NCI-H128 (cell line): ENCODE results near the gene FANCE.

Experiments
- DNase-seq: peaks from one replicate; lab custom pipeline; 2025; ENCODE audit not compliant: unreplicated experiment; lab: John Stamatoyannopoulos, UW

FANCE gene

DNA sequence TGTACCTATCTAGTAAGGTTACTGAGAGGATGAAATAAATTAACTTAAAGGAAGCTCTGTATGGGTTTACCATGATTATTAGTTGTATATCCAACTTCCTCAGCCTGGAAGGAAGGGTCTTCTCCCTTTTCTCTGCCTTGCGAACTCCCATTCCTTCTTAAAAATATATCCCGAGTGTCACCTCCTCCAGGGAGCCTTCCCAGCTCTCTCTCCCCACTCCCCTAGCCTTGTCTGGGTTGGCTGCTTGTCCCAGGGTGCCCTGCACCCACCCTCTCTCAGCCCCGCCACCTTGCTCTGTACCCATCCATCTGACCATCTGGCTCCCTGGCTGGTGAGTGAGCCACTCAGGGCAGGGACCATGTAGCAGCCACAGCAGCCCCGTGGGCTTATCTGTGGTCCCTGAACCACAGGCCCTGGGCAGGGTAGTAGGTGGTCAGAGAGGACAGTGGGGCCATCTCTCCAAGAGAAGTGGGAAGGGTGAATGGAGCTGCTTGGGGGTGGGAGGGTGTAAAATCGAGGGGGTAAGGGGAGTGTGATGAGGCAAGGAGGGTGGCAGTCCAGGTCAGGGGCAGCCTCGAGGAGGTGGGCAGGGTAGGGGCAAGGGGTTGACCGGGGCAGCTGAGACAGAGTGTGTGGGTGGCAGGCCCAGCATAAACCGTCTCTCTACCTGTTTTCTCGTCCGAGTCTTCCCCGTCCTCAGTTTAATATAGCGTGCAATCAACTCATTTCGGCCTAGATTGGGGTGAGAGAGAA is 31.9 kb downstream of the FANCE start:
- DNase-seq = no peak

DNA sequence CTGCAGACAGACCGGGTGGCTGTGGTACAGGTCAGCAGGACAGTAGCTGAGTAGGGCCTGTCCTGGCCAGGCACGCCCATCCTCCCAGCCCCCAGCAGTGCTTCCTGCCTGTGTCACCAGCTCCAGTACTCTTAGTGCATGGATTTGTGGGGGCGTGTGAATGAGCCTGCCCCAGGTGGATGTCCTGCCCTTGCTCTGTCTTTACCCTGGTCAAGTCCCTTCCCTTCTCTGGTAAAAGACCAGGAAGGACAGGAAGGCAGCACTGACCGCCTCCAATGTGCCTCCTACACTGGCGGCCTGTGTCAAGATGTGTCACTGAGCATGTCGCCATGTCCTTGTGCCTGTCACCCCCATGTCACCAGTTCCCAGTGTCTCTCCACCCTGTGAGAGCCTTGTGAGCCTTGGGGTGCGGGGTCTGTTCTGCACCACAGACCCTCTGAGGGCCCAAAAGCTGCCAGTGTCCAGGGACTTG is 32.8 kb downstream of the FANCE start:
- no peak for DNase-seq

DNA sequence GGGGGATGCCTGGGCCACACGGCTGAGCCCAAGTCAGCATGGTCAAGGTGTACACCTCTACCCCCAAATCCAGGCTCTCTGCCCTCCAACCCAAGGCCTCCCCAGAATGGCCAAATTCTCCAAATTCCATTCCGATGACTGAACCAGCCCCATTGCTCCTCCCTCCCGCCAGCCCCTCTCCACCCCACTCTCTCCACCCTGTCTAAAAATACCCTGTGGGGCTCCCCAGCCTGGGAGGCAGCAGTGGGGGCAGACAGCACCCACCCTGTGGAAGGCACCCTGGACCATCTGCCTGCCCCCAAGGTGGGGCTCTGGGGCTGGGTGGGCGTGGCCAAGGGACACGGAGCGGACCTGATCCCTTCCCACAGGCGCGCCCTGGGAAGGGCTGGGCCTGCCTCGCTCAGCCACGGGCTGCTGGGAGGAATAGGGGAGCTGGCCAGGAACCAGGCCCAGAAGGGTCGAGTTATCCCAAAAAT is 33.3 kb downstream of the FANCE start:
- no peak for DNase-seq

DNA sequence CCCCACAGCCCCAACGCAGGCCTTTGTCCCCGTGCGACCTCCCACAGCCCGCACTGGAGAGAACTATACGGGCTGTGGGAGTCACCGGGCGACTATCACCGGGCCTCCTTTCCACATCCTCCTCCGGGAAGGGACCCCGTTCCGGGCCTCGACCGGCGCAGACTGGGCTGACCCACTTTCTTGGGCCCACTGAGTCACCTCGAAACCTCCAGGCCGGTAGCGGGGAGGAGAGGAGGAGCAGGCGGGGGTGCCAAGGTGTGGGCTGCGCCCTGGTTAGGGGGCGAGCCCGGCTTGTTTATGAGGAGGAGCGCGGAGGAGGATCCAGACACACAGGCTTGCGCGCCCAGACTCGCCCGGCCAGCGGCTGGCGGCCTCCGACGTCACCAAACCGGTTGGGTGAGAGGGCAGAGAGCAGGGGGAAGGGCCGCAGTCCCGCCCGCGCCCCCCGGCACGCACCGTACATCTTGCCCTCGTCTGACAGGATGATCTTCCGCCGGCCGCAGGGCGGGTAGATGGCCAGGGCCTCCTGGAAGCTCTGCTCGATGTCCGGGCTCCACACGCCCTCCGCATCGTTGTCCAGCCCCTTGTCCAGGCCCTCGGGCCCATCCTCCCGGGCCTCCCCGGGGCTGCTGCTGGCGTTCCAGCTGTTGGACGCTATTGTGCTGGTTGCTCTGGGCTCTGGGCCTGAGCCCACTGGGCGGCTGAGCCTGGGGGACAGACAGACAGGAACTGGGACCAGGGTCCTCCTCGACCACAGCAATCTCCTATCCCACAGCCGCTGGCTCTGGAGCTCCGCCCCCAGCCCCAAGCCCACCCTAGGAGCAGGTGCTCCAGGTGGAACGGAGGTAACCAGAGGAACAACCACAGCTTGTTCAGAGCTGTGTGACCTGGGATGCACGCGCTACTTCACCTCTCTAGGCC is 34.1 kb downstream of the FANCE start:
- DNase-seq = no peak

DNA sequence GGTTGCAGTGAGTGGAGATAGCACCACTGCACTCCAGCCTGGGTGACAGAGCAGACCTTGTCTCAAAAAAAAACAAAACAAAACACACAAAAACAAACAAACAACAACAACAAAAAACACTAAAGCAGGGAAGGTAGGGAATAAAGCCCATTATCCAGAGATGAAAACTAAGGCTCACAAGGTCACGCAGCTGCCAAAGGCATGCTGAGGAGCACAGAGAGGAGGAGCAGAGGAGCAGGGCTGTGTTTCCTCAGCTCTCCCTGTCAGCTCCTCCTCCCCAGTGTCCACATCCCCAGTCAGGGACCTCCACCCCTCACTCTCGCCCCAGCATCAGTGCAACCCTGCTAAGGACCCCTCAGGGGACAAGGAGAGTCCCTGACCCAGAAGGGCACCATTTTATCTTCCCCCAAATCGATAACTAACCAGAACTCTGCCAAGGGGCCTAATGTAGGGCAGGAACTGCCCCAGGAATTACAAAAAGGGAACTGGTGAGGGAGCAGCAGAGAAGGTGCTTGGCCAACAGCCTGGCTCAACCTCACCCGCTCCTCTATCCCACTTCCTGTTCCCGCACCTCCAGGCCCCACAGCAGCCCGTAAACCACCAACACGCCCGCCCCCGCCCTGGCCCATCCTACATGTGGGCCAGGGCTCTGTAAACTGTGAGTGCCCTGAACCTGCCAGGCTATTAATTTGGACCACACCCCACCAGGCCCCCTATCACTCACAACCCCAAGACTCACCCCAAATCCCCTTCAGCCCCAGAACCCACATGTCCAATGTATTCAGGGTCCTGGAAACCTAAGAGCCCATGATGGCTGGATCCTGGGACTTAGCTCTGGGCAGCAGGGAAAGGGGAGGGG is 35.7 kb downstream of the FANCE start:
- no peak for DNase-seq

DNA sequence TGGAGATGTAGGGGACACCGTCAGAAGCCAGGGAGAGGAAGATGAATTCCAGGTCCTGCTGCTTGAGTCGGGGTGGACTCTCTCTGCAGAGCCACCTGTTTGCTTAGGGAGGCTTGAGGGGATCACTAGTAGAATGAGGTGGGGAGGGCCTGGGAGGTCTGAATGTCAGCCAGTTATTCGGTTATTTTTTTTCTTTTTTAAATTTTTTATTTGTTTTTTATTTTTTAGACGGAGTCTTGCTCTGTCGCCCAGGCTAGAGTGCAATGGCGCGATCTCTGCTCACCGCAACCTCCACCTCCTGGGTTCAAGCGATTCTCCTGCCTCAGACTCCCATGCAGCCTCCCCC is 36.4 kb downstream of the FANCE start:
- no peak for DNase-seq

DNA sequence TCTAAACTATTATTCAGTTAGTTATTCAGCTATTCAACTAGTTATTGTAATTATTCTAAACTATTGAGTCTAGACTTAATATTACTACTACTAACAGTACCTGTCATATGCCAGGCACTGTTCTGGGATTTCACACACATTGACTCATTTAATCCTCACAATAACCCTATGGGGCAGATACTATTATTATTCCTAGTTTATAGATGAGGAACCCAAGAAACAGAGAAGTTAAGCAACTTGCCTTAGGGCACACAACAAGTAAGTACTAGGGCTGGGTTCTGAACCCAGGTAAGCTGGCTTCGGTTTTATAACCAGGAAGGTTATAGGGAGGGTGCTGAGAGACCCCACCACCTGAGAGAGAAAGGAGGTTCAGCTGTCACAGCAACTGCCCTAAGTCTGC is 36.9 kb downstream of the FANCE start:
- no peak for DNase-seq

DNA sequence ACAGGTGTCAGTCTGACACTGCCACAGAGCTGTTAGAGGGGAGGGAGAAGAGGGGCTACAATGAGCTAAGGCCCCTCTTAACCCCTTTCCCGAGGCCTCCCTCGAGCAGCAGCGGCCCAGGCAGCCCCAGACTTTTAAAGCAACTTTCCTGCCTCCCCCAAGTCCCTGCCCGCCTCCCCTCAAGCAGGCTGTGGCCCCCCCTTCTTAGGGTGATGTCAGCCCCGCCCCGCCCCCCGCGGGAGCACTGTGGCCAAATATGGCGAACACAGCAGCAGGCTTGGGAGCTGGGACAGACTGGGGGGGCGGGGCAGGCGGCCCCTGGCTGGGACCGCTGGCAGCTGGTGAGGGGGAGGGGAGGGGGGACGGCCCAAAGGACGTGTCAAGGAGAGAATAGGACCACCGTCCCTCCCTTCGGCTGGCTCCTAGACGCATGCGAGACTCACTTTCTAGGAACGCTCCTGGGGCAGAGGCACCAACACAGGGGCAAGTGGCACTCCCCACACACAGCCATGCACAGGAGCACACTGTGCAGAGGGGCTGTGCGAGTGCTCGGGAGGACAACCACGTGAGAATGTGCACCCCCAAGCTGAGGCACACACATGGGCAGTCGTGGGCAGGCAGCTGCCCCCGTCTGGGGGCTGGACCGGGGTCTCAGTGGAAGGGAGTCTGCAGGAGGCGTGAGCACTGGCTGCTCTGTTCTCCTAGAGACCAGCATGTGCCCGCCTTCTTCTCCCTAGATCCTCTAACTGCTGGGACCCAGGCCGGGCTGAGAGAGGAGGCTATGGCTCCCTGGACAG is 38.1 kb downstream of the FANCE start:
- DNase-seq = no peak

DNA sequence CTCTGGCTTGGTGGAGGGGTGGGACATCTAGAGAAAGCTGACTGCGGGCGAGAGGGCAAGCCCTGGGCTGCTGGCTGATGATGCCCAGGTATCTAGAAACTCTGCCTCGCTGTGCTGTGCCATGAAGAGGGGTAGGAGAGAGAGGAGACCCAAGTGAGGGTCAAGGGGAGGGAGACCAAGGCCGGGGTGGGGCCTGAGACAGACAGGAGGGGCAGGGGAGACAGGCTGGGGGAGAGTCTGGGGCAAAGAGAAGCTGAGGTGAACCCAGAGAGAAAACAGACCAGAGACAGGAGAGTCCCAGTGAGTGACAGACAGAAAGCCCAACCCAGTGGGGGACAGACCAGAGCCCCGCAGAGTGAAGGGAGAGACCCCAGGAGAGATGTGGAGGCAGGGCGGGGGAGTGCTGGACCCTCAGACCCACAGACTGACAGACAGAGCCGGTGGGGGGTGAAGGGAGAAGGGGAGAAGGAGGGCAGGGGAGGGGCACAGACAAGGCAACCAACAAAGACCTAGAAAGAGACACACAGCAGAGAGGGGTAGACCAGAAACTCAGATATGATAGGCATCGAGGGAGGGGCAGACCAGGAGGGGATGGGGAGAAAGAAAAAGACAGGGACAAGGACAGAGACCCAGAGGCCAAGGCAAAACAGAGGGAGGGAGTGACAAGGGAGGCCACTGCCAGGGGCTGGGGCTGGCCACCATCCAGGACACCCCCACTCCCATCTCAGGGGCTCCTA is 38.9 kb downstream of the FANCE start:
- no peak for DNase-seq

DNA sequence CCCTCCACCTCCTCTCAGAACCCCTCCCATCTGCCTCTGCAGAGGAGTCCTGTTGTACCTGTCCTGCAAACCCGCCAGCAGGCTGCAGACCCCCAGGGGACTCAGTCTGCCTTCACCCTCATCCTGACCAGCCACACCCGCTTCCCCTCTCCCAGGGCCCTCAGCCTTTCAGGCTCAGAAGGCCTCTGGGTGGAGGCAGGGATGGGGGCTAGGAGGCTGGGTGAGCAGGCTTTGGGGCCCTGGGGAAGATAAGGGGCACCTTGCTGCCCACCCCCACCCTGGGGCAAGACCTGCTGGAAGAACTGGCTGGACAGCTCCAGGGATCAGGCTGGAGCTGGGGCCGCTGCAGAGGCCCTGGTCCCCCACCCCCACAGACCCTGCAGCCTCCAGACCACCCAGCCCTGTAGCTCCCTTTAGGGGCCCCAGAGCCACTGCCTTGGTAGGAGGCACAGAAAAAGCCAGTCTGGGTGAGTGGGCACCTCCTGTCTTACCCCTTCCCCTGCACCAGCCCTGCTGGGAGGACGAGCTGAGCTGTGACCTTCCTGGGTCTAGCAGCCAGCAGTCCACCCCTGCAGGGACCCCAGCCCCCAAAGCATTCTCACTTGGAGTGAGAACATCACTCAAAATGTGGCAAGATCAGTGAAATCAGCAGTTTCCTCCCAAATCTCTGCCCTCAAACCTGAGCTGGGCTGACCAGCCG is 39.6 kb downstream of the FANCE start:
- no peak for DNase-seq

DNA sequence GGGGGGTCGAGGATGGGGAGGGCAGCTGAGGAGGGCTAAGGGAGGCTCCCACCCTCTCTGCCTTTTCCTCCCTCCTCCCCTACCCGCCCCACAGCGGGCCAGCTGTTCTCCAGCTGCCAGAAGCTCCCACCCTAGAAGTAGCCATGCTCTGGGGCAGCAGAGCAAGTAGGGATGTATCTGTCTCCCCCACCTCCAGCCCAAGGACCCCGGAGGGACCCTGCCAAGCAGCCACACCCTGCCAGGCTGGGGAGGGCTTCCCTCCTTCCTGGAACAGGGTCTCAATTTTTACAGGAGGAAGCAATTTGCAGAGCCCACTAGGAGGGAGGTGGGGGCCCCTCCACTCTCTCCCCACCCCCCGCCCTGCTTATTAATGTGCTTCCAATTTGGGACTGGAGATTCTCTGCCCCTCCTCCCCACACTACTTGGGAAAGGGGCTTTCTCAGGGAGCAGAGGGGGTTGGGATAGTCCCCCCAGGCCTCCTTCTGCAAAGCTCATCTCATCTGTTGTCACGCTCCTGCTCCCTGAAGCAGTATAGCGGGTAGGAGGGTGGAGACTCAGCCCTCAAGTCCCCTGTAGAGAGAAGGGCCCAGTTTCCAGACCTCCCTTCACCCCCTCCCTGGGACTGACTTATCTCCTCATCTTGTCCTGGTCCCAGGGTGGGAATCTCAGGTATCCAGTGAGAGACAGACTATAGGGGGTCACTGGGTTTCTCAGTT is 40.3 kb downstream of the FANCE start:
- DNase-seq = no peak

DNA sequence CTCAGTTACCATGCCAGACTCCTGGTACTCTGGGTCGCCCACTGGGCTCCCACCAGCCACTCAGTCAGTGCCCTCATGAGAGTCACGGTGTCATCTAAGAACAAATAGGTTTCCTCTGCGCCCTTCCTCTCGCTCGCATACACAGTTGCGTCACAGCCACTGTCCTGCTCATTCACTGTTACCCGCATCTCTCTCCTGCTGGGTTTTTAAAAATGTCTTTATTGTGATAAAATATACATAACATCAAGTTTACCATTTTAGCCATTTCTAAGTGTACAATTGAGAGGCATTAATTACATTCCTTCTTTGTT is 40.8 kb downstream of the FANCE start:
- no peak for DNase-seq

DNA sequence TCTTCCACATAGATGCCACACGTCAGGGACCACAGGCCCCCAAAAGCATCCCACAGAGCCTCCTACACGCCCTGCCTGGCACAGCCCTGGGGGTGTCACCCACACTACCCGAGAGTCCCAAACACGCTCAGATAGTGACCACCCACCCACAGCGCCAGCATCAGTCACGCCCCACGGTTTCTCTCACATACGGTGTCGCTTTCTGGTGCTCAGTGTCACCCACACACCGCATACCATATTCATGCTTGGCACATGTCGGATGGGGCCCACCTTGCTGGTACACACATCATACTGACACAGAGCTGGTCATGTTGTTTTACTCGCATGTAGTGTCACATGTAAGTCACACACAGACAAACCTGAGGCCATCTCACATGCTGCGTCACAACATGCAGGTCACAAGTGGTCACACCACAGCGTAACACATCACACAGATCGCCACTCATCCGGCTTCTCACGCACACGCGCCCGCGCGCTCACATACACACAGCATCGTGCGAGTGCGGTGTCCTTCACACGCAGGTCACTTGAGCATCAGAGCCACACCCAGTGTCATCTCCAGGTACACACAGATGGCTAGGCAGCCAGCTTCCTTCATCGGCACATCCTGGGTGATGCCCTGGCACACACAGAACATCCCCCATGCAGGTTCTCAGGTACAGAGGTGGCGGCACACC is 41.3 kb downstream of the FANCE start:
- no peak for DNase-seq

DNA sequence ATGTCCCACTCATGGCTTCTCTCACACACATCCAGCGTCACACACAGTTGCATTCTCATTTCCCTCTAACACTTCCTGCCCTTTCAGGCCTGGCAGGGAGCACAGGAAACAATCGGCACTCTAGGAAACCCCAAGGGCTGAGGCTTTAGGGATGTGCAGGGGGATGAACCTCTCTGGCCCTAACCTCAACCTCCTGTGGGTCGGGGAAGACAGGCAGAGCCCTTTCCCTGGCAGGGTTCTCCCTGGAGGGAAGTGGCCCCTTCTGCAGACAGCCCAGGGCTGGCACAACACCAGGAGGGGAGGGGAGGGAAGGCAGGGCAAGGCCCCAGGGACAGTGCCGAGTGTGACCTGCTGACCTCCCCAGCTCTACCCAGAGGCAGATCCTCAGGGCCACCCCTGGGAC is 42.0 kb downstream of the FANCE start:
- no peak for DNase-seq

DNA sequence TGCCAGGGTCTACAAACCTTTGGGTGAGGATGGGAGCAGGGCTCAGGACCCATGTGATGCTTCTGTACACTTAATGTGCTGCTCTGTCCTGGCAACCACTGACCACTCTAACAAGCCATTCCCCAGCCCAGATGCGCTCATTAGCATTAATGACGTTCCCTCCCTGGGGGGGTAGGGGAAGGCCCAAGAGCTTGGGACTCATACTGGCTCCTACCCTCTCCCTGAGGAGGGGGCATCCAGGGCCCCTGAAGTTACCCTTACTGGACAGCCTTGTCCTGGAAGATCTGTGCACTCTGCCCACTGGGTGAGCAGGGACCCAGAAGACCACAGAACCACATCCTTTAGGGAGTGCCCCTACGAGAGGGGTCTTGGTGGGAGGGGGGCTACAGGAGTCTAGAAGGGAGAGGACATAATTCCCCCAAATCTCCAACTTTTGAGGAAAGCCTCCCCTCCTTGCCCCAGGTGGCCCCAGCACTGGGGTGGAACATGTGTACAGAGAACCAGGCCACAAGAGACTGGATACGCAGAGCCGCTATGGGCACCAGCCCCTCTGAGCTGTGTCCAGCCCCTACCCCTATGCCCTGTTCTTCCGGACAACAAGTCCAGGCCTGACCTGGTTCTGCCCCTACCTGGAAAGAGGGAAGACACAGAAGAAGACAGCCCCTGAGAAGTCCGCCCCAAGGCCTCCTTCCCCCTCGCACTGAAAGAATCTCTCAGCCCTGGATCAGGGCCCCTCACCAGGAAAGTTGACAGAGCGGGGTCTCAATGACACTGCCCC is 43.3 kb downstream of the FANCE start:
- no peak for DNase-seq

DNA sequence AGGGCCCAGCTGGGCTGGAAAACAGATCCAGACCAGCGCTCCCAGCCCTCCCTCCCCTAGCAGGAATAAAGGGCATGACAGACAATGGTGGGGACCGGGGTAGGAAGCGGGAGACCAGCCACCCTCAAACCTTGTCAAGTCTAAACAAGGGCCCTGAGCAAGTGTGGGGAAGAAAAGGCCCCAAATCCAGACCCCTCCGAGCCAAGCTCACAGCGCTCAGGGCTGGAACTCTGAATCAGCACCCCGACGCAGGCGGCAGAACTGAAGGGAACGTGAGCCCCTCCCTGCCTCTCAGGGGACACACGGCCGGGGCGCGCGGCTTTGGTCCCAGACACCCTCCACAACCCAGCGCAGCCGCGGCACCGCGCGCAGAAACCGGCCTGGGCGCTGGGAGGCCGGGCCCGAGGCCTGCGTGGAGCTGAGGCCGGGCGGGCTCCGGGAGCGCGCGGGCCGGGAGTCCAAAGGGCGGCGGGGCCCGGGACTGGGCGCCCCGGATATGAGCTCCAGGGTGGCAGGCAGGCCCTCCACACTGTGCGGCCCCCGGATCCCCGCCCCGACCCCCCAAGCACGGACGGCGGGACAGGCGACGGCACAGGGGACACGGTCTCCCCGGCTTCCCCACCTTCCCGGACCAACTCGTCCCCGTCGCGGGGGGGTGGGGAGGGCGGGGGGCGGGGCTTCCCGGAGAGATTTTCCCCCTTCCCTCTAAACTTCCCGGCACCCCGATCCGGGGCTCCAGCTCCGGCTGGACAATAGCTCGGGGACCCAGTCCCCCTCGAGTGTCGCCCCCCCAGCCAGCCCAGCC is 44.1 kb downstream of the FANCE start:
- DNase-seq = no peak
